ENCODE measurements around the gene ZNF629. TPM values are rescaled to one million over a fixed set of nuclear protein-coding genes. Genes with fewer than 3 reads are reported as not detected.

The ZNF629 gene
- total RNA-seq, 1 donor from 2014 or later, result 13.7 TPM

GRCh38 chr16:30731411-30731810 is 55.6 kb downstream of the ZNF629 start:
- Histone ChIP-seq H2AFZ (replicated peaks) (no peak overlapping the region), H3K9ac (no peak overlapping the region), H3K4me3 (no peak overlapping the region), H3K4me2 (no peak overlapping the region), H3K27ac (no peak overlapping the region), H3F3A (ENCODE audit: low read depth) (no peaks in the 10 kb centered on the region), H3K79me2 (ENCODE audit: low read depth) (peaks cover 16% of the 10 kb centered on the region), H3K36me3 (peaks cover 6% of the 10 kb centered on the region), H3K27me3 (no peaks in the 10 kb centered on the region), H3K9me3 (ENCODE audit: low read depth) (no peaks in the 10 kb centered on the region), H4K20me1 (ENCODE audit: low read depth) (peaks cover 12% of the 10 kb centered on the region), H3K4me1 (no peaks in the 10 kb centered on the region)
- Mint-ChIP-seq H3K27ac (no peak overlapping the region), H3K4me1 (no peaks in the 10 kb centered on the region), H3K9me3 (no peaks in the 10 kb centered on the region), H3K4me3 (no peak overlapping the region), H3K27me3 (ENCODE audit: insufficient read depth, low read depth) (peaks cover 2% of the 10 kb centered on the region), H3K36me3 (peaks cover 40% of the 10 kb centered on the region)
- no peak for DNase-seq (ENCODE audit: low spot score)
- no peak for TF ChIP-seq EZH2 (IDR thresholded peaks at IDR 0.05)
- no peak for TF ChIP-seq EZH2phosphoT487 (IDR thresholded peaks at IDR 0.05)
- no peak for TF ChIP-seq CTCF (IDR thresholded peaks at IDR 0.05)

- H3K9ac ChIP-seq, result no peak overlapping the region
- H3K27me3 ChIP-seq, result no peaks in the 10 kb centered on the region
- peaks cover 24% of the 10 kb centered on the region for H4K20me1 ChIP-seq (ENCODE audit: low read depth)
- H3K79me2 ChIP-seq (ENCODE audit: low read depth), result peaks cover 27% of the 10 kb centered on the region
- no peak overlapping the region for H3K27ac ChIP-seq
- DNase-seq (ENCODE audit: low spot score), result no peak
- Mint-ChIP-seq H3K4me3 (no peak overlapping the region), H3K4me1 (no peaks in the 10 kb centered on the region), H3K27ac (peak overlapping the region; percentile 46), H3K27me3 (ENCODE audit: insufficient read depth, low read depth) (peaks cover 2% of the 10 kb centered on the region), H3K36me3 (peaks cover 32% of the 10 kb centered on the region), H3K9me3 (no peaks in the 10 kb centered on the region)
- peaks cover 13% of the 10 kb centered on the region for H3K36me3 ChIP-seq
- no peaks in the 10 kb centered on the region for H3K9me3 ChIP-seq (ENCODE audit: low read depth)
- no peak for TF ChIP-seq CTCF (IDR thresholded peaks at IDR 0.05)
- TF ChIP-seq EZH2 (IDR thresholded peaks at IDR 0.05), result no peak
- no peak for TF ChIP-seq EZH2phosphoT487 (IDR thresholded peaks at IDR 0.05)
- H3F3A ChIP-seq (ENCODE audit: low read depth), result no peaks in the 10 kb centered on the region
- no peaks in the 10 kb centered on the region for H3K4me1 ChIP-seq
- no peak overlapping the region for H3K4me3 ChIP-seq
- no peak overlapping the region for H3K4me2 ChIP-seq
- H2AFZ ChIP-seq (replicated peaks), result no peak overlapping the region
Observed at GRCh38 chr16:30728899-30729672, 57.9 kb downstream of the ZNF629 start.

Small RNA genes lying within 50 kb of the gene (small RNA-seq; reads per million reads assigned to genes)
- gene RF00017, result not detected

Other genes with a start within 250 kb of the ZNF629 start
- 3.6 and 12.6 TPM in 2 replicates for gene ZNF764, start 228.8 kb downstream of the ZNF629 start, total RNA-seq (ENCODE audit: low replicate concordance)
- 3.6 and 6.2 TPM in 2 replicates for gene ZNF688, start 215.5 kb downstream of the ZNF629 start, total RNA-seq (ENCODE audit: low replicate concordance)
- 17.8 and 19.5 TPM in 2 replicates for gene ZNF785, start 201.5 kb downstream of the ZNF629 start, total RNA-seq (ENCODE audit: low replicate concordance)
- 9.2 and 15.3 TPM in 2 replicates for gene ZNF689, start 176.8 kb downstream of the ZNF629 start, total RNA-seq (ENCODE audit: low replicate concordance)
- gene PRR14, start 136.2 kb downstream of the ZNF629 start, total RNA-seq (ENCODE audit: low replicate concordance), result 3.5 and 14.6 TPM in 2 replicates
- gene FBRS, start 128.8 kb downstream of the ZNF629 start, total RNA-seq (ENCODE audit: low replicate concordance), result 3.6 and 20.5 TPM in 2 replicates
- gene SRCAP, start 88.0 kb downstream of the ZNF629 start, total RNA-seq (ENCODE audit: low replicate concordance), result 4.6 and 8.8 TPM in 2 replicates
- gene PHKG2, start 38.8 kb downstream of the ZNF629 start, total RNA-seq (ENCODE audit: low replicate concordance), result 20.2 and 31.4 TPM in 2 replicates
- 0.56 and 8.0 TPM in 2 replicates for gene CFAP119, start 25.1 kb downstream of the ZNF629 start, total RNA-seq (ENCODE audit: low replicate concordance)
- gene RNF40, start 24.9 kb downstream of the ZNF629 start, total RNA-seq (ENCODE audit: low replicate concordance), result 45.6 and 77.3 TPM in 2 replicates
- gene BCL7C, start 106.9 kb upstream of the ZNF629 start, total RNA-seq (ENCODE audit: low replicate concordance), result 18.3 and 32.1 TPM in 2 replicates
- gene CTF1, start 109.4 kb upstream of the ZNF629 start, total RNA-seq (ENCODE audit: low replicate concordance), result 0.39 and 1.5 TPM in 2 replicates
- gene FBXL19, start 136.4 kb upstream of the ZNF629 start, total RNA-seq (ENCODE audit: low replicate concordance), result 9.2 and 76.7 TPM in 2 replicates
- 10.2 and 20.1 TPM in 2 replicates for gene ORAI3, start 161.9 kb upstream of the ZNF629 start, total RNA-seq (ENCODE audit: low replicate concordance)
- gene SETD1A, start 170.5 kb upstream of the ZNF629 start, total RNA-seq (ENCODE audit: low replicate concordance), result 3.2 and 5.8 TPM in 2 replicates
- gene HSD3B7, start 198.0 kb upstream of the ZNF629 start, total RNA-seq (ENCODE audit: low replicate concordance), result 1.4 and 2.9 TPM in 2 replicates
- 6.6 and 7.3 TPM in 2 replicates for gene STX1B, start 223.4 kb upstream of the ZNF629 start, total RNA-seq (ENCODE audit: low replicate concordance)
- gene STX4, start 246.4 kb upstream of the ZNF629 start, total RNA-seq (ENCODE audit: low replicate concordance), result 6.6 and 13.3 TPM in 2 replicates

All from neural progenitor cell (in vitro differentiated cells).